C4-2B (cell line): ENCODE measurements around the gene MTA3.

Source experiments
- CTCF ChIP-seq: fragments of 450-650 bp; conservative IDR thresholded peaks from 2 replicates; pipeline ENCODE4 v1.5.1; 2017; ENCODE audit warnings: mild to moderate bottlenecking
- ZFX ChIP-seq: fragments of 450-650 bp; IDR thresholded peaks from 2 replicates; pipeline ENCODE4 v1.6.1; 2017

GRCh38 chr2:42663106-42663780, 94.8 kb downstream of the MTA3 start:
- TF ChIP-seq CTCF: peak; percentile 91
- TF ChIP-seq ZFX: no peak
